GM10248 (cell line): ENCODE data around the gene C3orf70.

Source experiments
- CTCF ChIA-PET: fragments of 300-600 bp; sonication (Branson Sonifier 250); formaldehyde crosslinking; extraction: SDS; loops from one replicate; lab custom pipeline; 2021; ENCODE audit warnings: antibody characterized with exemption; lab: Yijun Ruan, JAX
- POLR2A ChIA-PET: fragments of 350-650 bp; sonication (Branson Sonifier 250); formaldehyde crosslinking; extraction: SDS; loops from one replicate; lab custom pipeline; 2020; ENCODE audit warnings: antibody characterized with exemption; lab: Yijun Ruan, JAX
- DNase-seq: peaks from one replicate; pipeline ENCODE4 v3.0.0; 2012; ENCODE audit errors: extremely low spot score
- TF ChIP-seq, protein P1 (sequence below): IDR thresholded peaks from 2 replicates; pipeline ENCODE4 v1.5.1; 2012; ENCODE audit warnings: mild to moderate bottlenecking, low read depth; ENCODE audit errors: extremely low read depth, missing control alignments, control extremely low read depth

Gene C3orf70

DNA sequence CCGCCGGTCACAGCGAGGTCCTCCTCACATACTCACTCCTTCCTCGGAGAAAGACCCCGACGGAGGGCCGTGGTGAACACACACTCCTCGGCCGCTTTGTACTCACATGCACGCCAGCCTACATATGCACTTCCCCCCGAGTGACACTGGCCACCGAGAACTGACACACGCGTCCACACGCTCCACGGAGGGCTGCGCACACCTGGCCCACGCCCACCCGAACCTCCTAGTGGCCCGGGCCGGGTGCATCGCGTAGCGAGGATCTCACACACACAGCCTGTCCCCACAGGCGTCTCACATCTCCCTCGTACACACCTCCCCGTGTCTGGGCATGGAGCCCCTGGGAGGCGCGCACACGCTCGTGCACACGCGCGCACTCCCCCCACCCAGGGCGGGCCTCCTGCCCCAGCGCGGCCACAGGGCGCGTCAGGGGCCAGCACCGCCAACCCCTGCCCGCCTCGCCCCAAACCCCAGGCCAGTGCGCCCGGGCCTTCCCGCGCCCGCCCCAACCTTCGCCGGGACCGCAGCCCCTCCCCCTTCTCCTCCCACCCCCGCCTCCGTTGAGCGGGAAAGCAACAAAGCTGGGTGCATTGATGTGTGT is 411 bp upstream of the C3orf70 start:
- CTCF ChIA-PET: no interaction called here
- peak; percentile 11 for DNase-seq
- POLR2A ChIA-PET: no interaction called here
- TF ChIP-seq, protein P1, sequence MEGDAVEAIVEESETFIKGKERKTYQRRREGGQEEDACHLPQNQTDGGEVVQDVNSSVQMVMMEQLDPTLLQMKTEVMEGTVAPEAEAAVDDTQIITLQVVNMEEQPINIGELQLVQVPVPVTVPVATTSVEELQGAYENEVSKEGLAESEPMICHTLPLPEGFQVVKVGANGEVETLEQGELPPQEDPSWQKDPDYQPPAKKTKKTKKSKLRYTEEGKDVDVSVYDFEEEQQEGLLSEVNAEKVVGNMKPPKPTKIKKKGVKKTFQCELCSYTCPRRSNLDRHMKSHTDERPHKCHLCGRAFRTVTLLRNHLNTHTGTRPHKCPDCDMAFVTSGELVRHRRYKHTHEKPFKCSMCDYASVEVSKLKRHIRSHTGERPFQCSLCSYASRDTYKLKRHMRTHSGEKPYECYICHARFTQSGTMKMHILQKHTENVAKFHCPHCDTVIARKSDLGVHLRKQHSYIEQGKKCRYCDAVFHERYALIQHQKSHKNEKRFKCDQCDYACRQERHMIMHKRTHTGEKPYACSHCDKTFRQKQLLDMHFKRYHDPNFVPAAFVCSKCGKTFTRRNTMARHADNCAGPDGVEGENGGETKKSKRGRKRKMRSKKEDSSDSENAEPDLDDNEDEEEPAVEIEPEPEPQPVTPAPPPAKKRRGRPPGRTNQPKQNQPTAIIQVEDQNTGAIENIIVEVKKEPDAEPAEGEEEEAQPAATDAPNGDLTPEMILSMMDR: no peak

DNA sequence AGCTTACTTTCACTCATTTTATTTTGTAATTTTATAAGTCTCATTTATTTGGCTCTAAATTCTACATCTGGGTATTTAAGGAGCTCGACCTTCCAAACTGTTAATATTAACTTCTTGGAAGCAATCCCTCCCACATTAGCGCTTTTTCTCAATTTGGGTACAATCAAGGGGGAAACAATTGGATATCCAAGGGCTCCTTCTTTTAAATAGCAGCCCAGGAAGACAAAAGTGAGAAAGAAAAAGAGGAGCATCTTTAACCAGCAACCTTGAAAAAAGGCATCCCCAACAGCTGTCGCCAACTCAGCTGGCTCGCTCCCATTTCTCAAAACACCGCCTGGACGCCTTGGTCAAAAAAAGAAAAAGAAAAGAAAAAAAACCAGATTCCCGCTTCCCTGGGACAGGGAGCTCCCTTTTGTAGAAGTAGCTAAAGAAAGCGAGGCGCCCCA is 873 bp downstream of the C3orf70 start:
- TF ChIP-seq, protein P1: no peak
- POLR2A ChIA-PET: no interaction called here
- CTCF ChIA-PET: interaction anchor here (1.3 to 2.7 kb wide), 5 partner anchors 10 to 128 kb away, joined by 3 to 12 read pairs (median 5); no protein-coding TSS in a partner anchor
- DNase-seq: no peak

DNA sequence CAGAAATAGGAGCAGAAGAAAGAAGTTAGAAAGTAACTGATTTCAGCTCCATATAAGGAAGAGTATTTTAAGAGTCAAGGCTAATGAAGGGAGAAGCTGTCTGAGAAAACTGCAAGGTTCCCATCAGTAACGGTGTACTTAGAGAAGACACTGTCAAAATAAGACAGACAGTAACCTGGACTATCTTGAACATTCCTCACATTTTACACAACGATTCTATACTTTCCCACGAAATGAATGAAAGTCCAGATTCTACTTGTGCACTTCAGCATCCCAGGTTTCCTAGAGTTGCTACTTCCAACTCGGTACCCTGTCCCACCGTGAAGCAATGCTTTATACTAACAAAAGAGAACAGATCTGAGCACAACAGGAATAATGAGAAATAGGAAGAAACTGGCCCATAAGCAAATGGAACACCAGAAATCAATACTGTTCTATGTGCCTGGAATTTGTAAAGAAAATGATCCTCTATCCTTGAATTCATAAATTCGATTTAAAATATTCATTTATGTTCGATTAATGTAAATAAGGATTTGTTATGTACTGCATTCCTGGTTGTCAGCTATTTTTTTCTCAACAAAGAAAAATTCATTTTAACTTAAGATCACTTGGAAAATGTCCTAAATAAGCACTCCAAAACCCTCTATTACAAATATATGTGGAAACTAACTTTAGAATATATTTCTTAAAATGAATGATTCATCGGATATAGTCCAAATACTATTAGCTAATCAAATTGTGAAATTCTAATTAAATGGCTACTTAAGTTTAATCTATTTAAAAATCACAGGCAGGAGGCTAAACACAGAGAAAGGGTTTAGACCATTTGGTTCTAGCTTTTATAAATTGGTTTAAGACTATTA is 1.5 kb downstream of the C3orf70 start:
- ChIA-PET POLR2A (no interaction called here), CTCF (interaction anchor here (1.3 to 2.7 kb wide), 5 partner anchors 10 to 129 kb away, joined by 3 to 12 read pairs (median 5); no protein-coding TSS in a partner anchor)
- no peak for DNase-seq
- TF ChIP-seq, protein P1: no peak

DNA sequence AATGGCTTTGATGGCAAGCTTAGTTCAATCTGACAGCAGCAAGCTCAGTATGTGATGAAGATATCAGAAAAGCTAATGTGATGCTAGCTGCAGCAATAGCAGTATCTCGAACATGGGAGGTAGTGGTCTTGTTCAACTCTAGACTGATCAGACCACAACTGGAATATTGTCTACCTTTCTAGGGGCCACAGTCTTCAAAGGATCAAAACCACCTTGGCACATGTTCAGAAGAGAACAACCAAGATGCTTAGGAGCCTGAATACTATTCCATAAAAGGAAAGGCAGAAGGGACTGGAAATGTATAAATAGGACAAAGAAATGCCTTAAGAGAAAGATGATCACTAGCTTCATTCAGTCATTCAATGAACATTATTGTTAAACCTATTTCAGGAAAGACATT is 2.3 kb downstream of the C3orf70 start:
- ChIA-PET POLR2A (no interaction called here), CTCF (interaction anchor here (1.4 to 2.7 kb wide), 4 partner anchors 11 to 25 kb away, joined by 3 to 12 read pairs (median 8); no protein-coding TSS in a partner anchor)
- no peak for DNase-seq
- TF ChIP-seq, protein P1: no peak

DNA sequence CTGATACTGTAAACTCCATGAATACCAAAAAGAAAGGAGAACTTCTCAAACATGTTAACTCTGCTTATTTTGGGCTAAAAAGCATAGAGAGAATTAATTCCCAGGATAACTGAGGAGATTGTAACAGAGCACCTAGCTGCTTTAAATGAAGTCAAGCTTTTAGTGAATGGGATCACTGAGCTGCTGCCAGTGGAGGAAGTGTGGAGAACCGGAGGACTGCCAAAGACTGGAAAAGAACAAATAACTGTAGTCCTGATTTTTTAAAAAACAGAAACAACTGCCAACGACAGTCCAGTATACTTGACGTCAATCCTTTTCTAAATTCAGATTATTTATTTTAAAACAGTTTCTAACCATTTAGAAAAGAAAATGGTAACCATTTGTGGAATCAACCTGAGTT is 3.3 kb downstream of the C3orf70 start:
- DNase-seq: no peak
- TF ChIP-seq, protein P1: no peak
- ChIA-PET CTCF (interaction anchor here (2.4 kb wide), 1 partner anchor 23 kb away, joined by 5 read pairs; no protein-coding TSS in a partner anchor), POLR2A (no interaction called here)

DNA sequence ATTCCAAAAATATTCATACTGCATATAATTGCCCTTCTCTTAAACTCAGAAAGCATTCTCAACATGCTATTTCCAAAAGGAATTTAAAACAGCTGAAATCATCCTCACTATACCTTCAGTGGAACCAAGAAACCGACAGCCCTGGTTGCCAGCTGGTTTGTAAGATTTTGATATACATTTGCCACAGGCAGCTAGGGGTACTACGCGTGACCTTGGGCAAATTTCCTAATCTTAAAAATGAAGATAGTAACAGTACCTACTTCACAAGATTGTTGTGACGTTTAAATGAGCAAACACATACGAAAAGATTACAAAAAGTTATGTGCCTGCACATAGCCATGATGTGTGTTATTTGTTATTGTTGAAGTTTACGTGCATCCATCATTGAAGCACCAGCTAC is 7.3 kb downstream of the C3orf70 start:
- POLR2A ChIA-PET: no interaction called here
- TF ChIP-seq, protein P1: no peak
- no peak for DNase-seq
- CTCF ChIA-PET: interaction anchor here (1.0 to 1.3 kb wide), 2 partner anchors 10 to 31 kb away, joined by 3 read pairs; no protein-coding TSS in a partner anchor
